T-cell (primary cell): ENCODE measurements around the gene KRTAP5-1. TPM values are rescaled to one million over a fixed set of nuclear protein-coding genes. Genes with fewer than 3 reads are reported as not detected.
A peak's percentile ranks its signal among the peaks of the same experiment; 100 is the strongest.

Source experiments
- ATAC-seq, 4 experiments: fragments of 200-7000 bp in 3 of 4; fragments of 150-1000 bp in 1 of 4; cut with Tn5 transposase; replicated peaks in 1 of 4; 1 replicate in 3 of 4; 2 replicates in 1 of 4; pipeline ENCODE4 v1.10.0; 2021; ENCODE audit warnings: moderate library complexity in 3 of 4, mild to moderate bottlenecking in 2 of 4, moderate number of reproducible peaks in 1 of 4
- CTCF ChIA-PET, 2 donors: fragments of 300-600 bp; sonication (Branson Sonifier 250); formaldehyde crosslinking; loops; one replicate each; lab custom pipeline; 2022; ENCODE audit warnings: antibody characterized with exemption in 2 of 2; lab: Charles Lee
- POLR2A ChIA-PET, 2 donors: fragments of 300-600 bp; sonication (Branson Sonifier 250); formaldehyde crosslinking; loops; one replicate each; lab custom pipeline; 2022; ENCODE audit warnings: antibody characterized with exemption in 2 of 2; lab: Charles Lee
- DNase-seq, 35 experiments: peaks; one replicate each; pipeline versions ENCODE4 v3.0.0 to v3.0.0-alpha.2; 2013 to 2023
- H3K27ac ChIP-seq: one replicate; pipeline ENCODE4 v1.5.1; 2013; ENCODE audit warnings: low read length
- H3K27me3 ChIP-seq, 2 experiments: replicated peaks in 1 of 2; 1 replicate in 1 of 2; 2 replicates in 1 of 2; pipeline versions ENCODE4 v1.6.1 to v1.7.0; 2013; ENCODE audit warnings: low read length in 1 of 2, mixed read lengths in 1 of 2; ENCODE audit not compliant: control insufficient read depth in 2 of 2, insufficient read depth in 2 of 2; ENCODE audit errors: extremely low read depth in 1 of 2
- H3K36me3 ChIP-seq, 2 donors: 1 replicate in 1 of 2; 2 replicates in 1 of 2; pipeline versions ENCODE4 v1.6.1 to v1.7.0; 2013; ENCODE audit warnings: low read length in 1 of 2; ENCODE audit not compliant: control insufficient read depth in 2 of 2, insufficient read depth in 1 of 2; ENCODE audit errors: extremely low read depth in 1 of 2
- H3K4me1 ChIP-seq, 2 experiments: 1 replicate in 1 of 2; 2 replicates in 1 of 2; pipeline versions ENCODE4 v1.6.1 to v1.7.0; 2013; ENCODE audit warnings: low read length in 2 of 2, mixed read lengths in 1 of 2; ENCODE audit not compliant: insufficient read depth in 2 of 2, control insufficient read depth in 1 of 2; ENCODE audit errors: extremely low read depth in 1 of 2
- H3K4me3 ChIP-seq, 2 donors: 1 replicate in 1 of 2; 2 replicates in 1 of 2; pipeline versions ENCODE4 v1.5.1 to v1.7.0; 2013; ENCODE audit warnings: mild to moderate bottlenecking in 2 of 2, low read length in 1 of 2, moderate library complexity in 1 of 2; ENCODE audit not compliant: control insufficient read depth in 1 of 2; ENCODE audit errors: extremely low read depth in 1 of 2
- H3K9me3 ChIP-seq: 2 replicates; pipeline ENCODE4 v1.7.0; 2013
- H3K27ac Mint-ChIP-seq, 2 donors: one replicate each; pipeline ENCODE4 v1.8.0; 2020 to 2021; ENCODE audit warnings: mild to moderate bottlenecking in 2 of 2, mixed read lengths in 2 of 2
- H3K27me3 Mint-ChIP-seq, 2 donors: one replicate each; pipeline ENCODE4 v1.8.0; 2021 to 2022; ENCODE audit warnings: mixed read lengths in 2 of 2
- H3K36me3 Mint-ChIP-seq: one replicate; pipeline ENCODE4 v1.8.0; 2021; ENCODE audit warnings: mixed read lengths
- H3K4me1 Mint-ChIP-seq, 3 donors: one replicate each; pipeline ENCODE4 v1.8.0; 2020 to 2022; ENCODE audit warnings: mixed read lengths in 3 of 3, mild to moderate bottlenecking in 1 of 3
- H3K4me3 Mint-ChIP-seq, 3 donors: one replicate each; pipeline ENCODE4 v1.8.0; 2020 to 2022; ENCODE audit warnings: mild to moderate bottlenecking in 3 of 3, mixed read lengths in 3 of 3, moderate library complexity in 3 of 3
- H3K9me3 Mint-ChIP-seq, 3 donors: one replicate each; pipeline ENCODE4 v1.8.0; 2020 to 2022; ENCODE audit warnings: mixed read lengths in 3 of 3
- WGBS: methylation state at CpG from one replicate; pipeline ENCODE4 v1.1.5; 2013; ENCODE audit warnings: missing lambda C conversion rate; ENCODE audit not compliant: insufficient coverage; 5-methylcytosine and 5-hydroxymethylcytosine counted together
- total RNA-seq, 35 experiments: library from RNA in 6 of 35; stranded (reverse) in 6 of 35; fragments of 120-200 nt in 1 of 35; gene quantifications; one replicate each; pipeline versions ENCODE4 v1.2.1 to v1.2.4 and lab custom pipeline; 2013 to 2026

Gene KRTAP5-1
- total RNA-seq, 5 donors from 2014 or later (not counting 1 experiment from before 2014, with no cell fraction given): not detected

GRCh38 chr11:1555713-1556153, 29.4 kb downstream of the KRTAP5-1 start:
- Mint-ChIP-seq H3K9me3 (no peaks in the 10 kb centered on the region), H3K4me1 (peaks cover 0 to 9% (median 0%) of the 10 kb centered on the region in 3 donors), H3K36me3 (peaks cover 7% of the 10 kb centered on the region), H3K27ac (no peak overlapping the region), H3K27me3 (peaks cover 4% of the 10 kb centered on the region in 2 donors), H3K4me3 (no peak overlapping the region)
- H3K9me3 ChIP-seq: no peaks in the 10 kb centered on the region
- 62% methylated on average over 5 of the region's 9 CpGs for WGBS
- no peak for ATAC-seq
- peaks cover 0 to 4% of the 10 kb centered on the region in 2 donors for H3K36me3 ChIP-seq
- H3K27me3 ChIP-seq: peaks cover 2 to 24% of the 10 kb centered on the region in 2 experiments
- H3K4me1 ChIP-seq: no peaks in the 10 kb centered on the region
- no peak overlapping the region for H3K27ac ChIP-seq
- POLR2A ChIA-PET: interaction anchor here in 1 of 2 donors (0.6 to 1.2 kb wide), 3 partner anchors 10 to 16 kb away, joined by 4 to 10 read pairs (median 5); no protein-coding TSS in a partner anchor
- CTCF ChIA-PET: interaction anchor here in 1 of 2 donors (1.0 kb wide), 1 partner anchor 9 kb away, joined by 3 read pairs; no protein-coding TSS in a partner anchor
- no peak overlapping the region for H3K4me3 ChIP-seq
- DNase-seq: peak in 1 of 35 experiments; percentile 16

- ATAC-seq: no peak
- no peaks in the 10 kb centered on the region for H3K9me3 ChIP-seq
- H3K4me3 ChIP-seq: no peak overlapping the region
- H3K36me3 Mint-ChIP-seq: peaks cover 7% of the 10 kb centered on the region
- CTCF ChIA-PET: interaction anchor here in 1 of 2 donors (1.0 kb wide), 1 partner anchor 8 kb away, joined by 3 read pairs; no protein-coding TSS in a partner anchor
- H3K4me1 Mint-ChIP-seq: peaks cover 0 to 9% (median 0%) of the 10 kb centered on the region in 3 donors
- no peak overlapping the region for H3K4me3 Mint-ChIP-seq
- peak in 1 of 35 experiments; percentile 29 for DNase-seq
- H3K9me3 Mint-ChIP-seq: no peaks in the 10 kb centered on the region
- H3K27me3 ChIP-seq: peaks cover 2 to 22% of the 10 kb centered on the region in 2 experiments
- 85% methylated on average over 6 of the region's 13 CpGs for WGBS
- peaks cover 0 to 4% of the 10 kb centered on the region in 2 donors for H3K36me3 ChIP-seq
- POLR2A ChIA-PET: interaction anchor here in 1 of 2 donors (0.6 to 1.2 kb wide), 2 partner anchors 11 to 15 kb away, joined by 4 to 10 read pairs; no protein-coding TSS in a partner anchor
- no peak overlapping the region for H3K27ac ChIP-seq
- peaks cover 4% of the 10 kb centered on the region in 2 donors for H3K27me3 Mint-ChIP-seq
- H3K4me1 ChIP-seq: no peaks in the 10 kb centered on the region
- no peak overlapping the region for H3K27ac Mint-ChIP-seq
Measured at GRCh38 chr11:1554981-1555712, 29.9 kb downstream of the KRTAP5-1 start.

- Mint-ChIP-seq H3K4me3 (no peak overlapping the region), H3K27ac (no peak overlapping the region), H3K36me3 (peaks cover 7% of the 10 kb centered on the region), H3K4me1 (peaks cover 0 to 9% (median 1%) of the 10 kb centered on the region in 3 donors), H3K9me3 (no peaks in the 10 kb centered on the region), H3K27me3 (peaks cover 6 to 12% of the 10 kb centered on the region in 2 donors)
- CTCF ChIA-PET: interaction anchor here in 1 of 2 donors (0.7 kb wide), 1 partner anchor 19 kb away, joined by 3 read pairs; no protein-coding TSS in a partner anchor
- Histone ChIP-seq H3K36me3 (peaks cover 0 to 4% of the 10 kb centered on the region in 2 donors), H3K27ac (no peak overlapping the region), H3K4me3 (no peak overlapping the region), H3K9me3 (no peaks in the 10 kb centered on the region), H3K27me3 (peaks cover 2 to 31% of the 10 kb centered on the region in 2 experiments), H3K4me1 (no peaks in the 10 kb centered on the region)
- WGBS: 71% methylated on average over 10 of the region's 20 CpGs
- DNase-seq (no peak), ATAC-seq (peak in 1 of 4 experiments; percentile 1)
- POLR2A ChIA-PET: interaction anchor here in 1 of 2 donors (1.6 kb wide), 1 partner anchor 14 kb away, joined by 4 read pairs; no protein-coding TSS in a partner anchor
Measured at GRCh38 chr11:1553808-1554594, 31.1 kb downstream of the KRTAP5-1 start.

GRCh38 chr11:1549338-1550330, 35.4 kb downstream of the KRTAP5-1 start:
- Mint-ChIP-seq H3K4me1 (peaks cover 4 to 13% (median 4%) of the 10 kb centered on the region in 3 donors), H3K27me3 (peaks cover 15 to 40% of the 10 kb centered on the region in 2 donors), H3K9me3 (no peaks in the 10 kb centered on the region), H3K36me3 (no peaks in the 10 kb centered on the region), H3K27ac (no peak overlapping the region), H3K4me3 (peak overlapping the region in 1 of 3 donors; percentile 54)
- no peak for DNase-seq
- POLR2A ChIA-PET: no interaction called here
- Histone ChIP-seq H3K27ac (no peak overlapping the region), H3K4me3 (peak overlapping the region in 1 of 2 donors; percentile 6), H3K9me3 (no peaks in the 10 kb centered on the region), H3K4me1 (peaks cover 2 to 24% of the 10 kb centered on the region in 2 experiments), H3K36me3 (no peaks in the 10 kb centered on the region), H3K27me3 (peaks cover 2 to 64% of the 10 kb centered on the region in 2 experiments)
- ATAC-seq: peak in 1 of 4 experiments; percentile 8
- WGBS: 78% methylated on average over 13 of the region's 13 CpGs
- CTCF ChIA-PET: interaction anchor here in 1 of 2 donors (0.6 kb wide), 1 partner anchor 70 kb away, joined by 3 read pairs; no protein-coding TSS in a partner anchor

- Histone ChIP-seq H3K4me3 (no peak overlapping the region), H3K4me1 (peaks cover 2 to 24% of the 10 kb centered on the region in 2 experiments), H3K9me3 (no peaks in the 10 kb centered on the region), H3K27me3 (peaks cover 2 to 74% of the 10 kb centered on the region in 2 experiments), H3K27ac (no peak overlapping the region), H3K36me3 (no peaks in the 10 kb centered on the region)
- Mint-ChIP-seq H3K4me3 (peak overlapping the region in 2 of 3 donors; percentile 13 to 54), H3K4me1 (peaks cover 0 to 13% (median 4%) of the 10 kb centered on the region in 3 donors), H3K27me3 (peaks cover 15 to 40% of the 10 kb centered on the region in 2 donors), H3K36me3 (no peaks in the 10 kb centered on the region), H3K27ac (no peak overlapping the region), H3K9me3 (no peaks in the 10 kb centered on the region)
- ChIA-PET POLR2A (no interaction called here), CTCF (interaction anchor here in 1 of 2 donors (0.5 to 1.1 kb wide), 2 partner anchors 27 to 30 kb away, joined by 4 to 6 read pairs; no protein-coding TSS in a partner anchor)
- DNase-seq (no peak), ATAC-seq (no peak)
- WGBS: 1% methylated on average over 16 of the region's 34 CpGs
Measured at GRCh38 chr11:1548221-1549070, 36.6 kb downstream of the KRTAP5-1 start.
